ENCODE measurements around the gene F2RL2.

The F2RL2 gene

GRCh38 chr5:76583163-76584047 is 39.8 kb downstream of the F2RL2 start:
- no peak for DNase-seq (ENCODE audit: low read depth in 2 of 2)

GRCh38 chr5:76582230-76583162 is 40.7 kb downstream of the F2RL2 start:
- no peak for DNase-seq (ENCODE audit: low read depth in 2 of 2)

DNA sequence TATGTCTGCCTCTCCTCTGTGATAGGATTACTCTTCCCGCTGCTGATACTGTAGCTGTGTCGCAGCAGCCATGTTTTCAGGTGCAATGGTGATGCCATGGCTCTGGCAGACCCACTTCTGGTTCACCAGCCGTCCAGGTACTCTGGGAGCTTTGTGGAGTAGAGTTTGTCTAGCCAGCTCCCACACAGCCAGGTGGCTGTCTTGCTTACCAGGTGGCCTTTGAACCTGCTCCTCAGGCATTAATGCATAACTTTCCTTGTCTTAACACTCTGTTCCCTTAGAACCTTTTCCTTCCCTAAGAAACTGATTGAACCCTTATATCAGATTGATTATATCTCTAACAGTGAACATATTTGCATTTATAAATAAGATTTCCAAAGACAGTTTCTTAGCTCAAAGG is 42.2 kb downstream of the F2RL2 start:
- DNase-seq (ENCODE audit: low read depth in 2 of 2) = no peak

DNA sequence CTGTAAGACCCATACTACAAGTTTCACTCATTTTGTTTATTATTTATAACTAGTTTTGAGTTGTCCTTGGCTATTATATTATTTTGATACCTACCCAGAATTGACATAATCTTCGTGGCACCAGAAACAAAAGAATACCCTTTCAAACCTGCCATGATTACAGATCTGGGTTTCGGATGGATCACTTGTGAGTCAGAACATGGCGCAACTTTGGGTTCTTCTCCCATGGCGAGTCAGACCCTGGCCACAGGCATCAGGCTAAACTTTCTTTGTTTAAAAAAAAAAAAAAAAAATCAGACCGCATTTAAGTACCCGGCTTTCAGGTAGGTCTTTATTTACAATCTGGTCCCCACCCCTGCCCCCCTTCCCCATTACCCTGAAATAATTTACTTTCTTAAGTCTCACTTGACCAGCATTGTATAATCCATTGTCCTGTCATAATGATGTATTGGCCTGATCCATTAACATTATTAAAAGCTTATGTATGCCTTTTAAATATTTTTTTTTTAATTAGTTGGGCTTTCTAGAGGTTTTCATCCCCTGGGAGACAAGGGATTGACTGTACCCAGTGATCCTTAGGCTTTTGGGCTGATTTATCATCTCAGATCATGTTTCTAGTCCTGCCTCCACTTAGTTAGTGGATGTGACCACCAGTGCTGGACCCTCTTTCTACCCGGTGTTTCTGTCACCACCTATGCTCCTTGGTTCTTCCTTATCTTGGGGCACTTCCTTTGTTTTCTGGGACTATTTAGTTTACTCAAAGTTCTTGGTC is 43.9 kb downstream of the F2RL2 start:
- no peak for DNase-seq (ENCODE audit: low read depth in 2 of 2)

GRCh38 chr5:76576996-76577395 is 46.2 kb downstream of the F2RL2 start:
- DNase-seq (ENCODE audit: low read depth in 2 of 2) = no peak

- no peak for DNase-seq (ENCODE audit: low read depth in 2 of 2)
Measured at GRCh38 chr5:76576450-76576849, 46.8 kb downstream of the F2RL2 start.

DNA sequence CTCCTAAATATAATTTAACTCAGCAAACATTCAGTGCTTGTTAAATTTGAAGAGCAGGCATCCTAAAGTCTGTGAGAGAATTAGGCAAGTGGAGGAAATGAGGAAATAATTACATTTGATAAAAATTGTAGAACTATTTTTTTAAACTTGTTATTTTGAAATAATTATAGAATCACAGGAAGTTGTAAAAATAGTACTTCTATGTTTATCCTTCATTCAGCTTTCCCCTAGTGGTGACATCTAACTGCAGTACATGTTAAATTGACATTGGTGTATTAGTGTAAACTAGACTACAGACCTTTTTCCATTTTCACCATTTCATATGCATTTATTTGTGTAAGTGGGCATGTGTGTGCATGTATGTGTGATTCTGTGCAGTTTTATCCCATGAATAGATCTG is 51.6 kb downstream of the F2RL2 start:
- no peak for DNase-seq (ENCODE audit: low read depth in 2 of 2)

DNA sequence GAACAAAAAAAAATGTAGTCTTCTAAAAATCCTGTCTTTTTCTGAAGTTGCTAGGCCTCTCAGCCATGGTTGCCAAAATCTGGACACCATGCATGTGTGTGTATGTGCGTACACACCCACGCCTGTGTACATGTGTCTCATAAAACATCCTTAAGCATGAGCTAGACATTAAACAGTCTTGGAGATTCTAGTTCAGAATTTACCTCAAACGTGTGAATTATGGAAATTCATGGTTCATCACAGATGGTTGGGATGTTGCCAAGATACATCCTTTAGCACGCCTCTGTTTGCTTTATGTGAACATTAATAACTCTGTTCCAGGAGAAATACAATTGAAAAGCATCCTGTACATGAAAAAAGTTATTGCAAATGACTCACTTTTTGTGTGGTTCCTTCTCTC is 53.0 kb downstream of the F2RL2 start:
- DNase-seq (ENCODE audit: low read depth in 2 of 2) = no peak

Measured in activated CD8-positive, alpha-beta memory T cell treated with anti-CD3 and anti-CD28 coated beads for 4 hours (primary cell).